ENCODE results near the gene PGAP3. TPM values are rescaled to one million over a fixed set of nuclear protein-coding genes. Genes with fewer than 3 reads are reported as not detected.

PGAP3 gene
- total RNA-seq, 1 experiment from 2014 or later = 21.8 TPM

DNA sequence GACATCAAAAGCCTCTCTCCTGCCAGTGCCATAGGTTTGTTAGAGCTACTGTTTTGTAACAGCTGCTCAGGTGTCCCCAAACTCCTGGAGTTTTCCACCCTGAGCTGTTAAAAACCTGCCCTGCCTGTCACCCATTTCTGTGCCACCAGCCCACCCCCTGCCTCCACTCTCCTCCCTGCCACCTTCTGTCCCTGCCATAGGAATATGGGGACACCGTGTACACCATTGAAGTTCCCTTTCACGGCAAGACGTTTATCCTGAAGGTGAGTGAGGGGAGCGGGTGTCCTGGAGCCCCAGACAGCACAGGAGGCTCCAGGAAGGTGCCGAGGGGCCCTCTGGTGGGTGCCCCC, 27.9 kb downstream of the PGAP3 start:
- CTCF ChIA-PET = interaction anchor here (0.7 kb wide), 1 partner anchor 41 kb away, joined by 3 read pairs; no protein-coding TSS in a partner anchor
- Histone ChIP-seq H3K27ac (ENCODE audit: low read length) (no peak overlapping the region), H3K27me3 (ENCODE audit: control insufficient read depth, insufficient read depth, low read length) (no peaks in the 10 kb centered on the region), H3K9me3 (ENCODE audit: control insufficient read depth, insufficient read depth, low read depth, low read length) (no peaks in the 10 kb centered on the region), H3K36me3 (ENCODE audit: control insufficient read depth, insufficient read depth, low read length) (no peaks in the 10 kb centered on the region), H3K4me1 (ENCODE audit: control insufficient read depth, insufficient read depth, low read length) (peaks cover 20% of the 10 kb centered on the region), H3K4me3 (ENCODE audit: low read depth in 2 of 2, low read length in 2 of 2) (no peak overlapping the region)
- intact Hi-C loops (cut with micrococcal nuclease; ENCODE audit: unreplicated experiment) = no loop called here
- POLR2A ChIA-PET = interaction anchor here (0.6 kb wide), 1 partner anchor 47 kb away, joined by 4 read pairs; no protein-coding TSS in a partner anchor
- in situ Hi-C loops (cut with HindIII; ENCODE audit: low pct_unique_long_range_greater_than_20kb, low sequenced_read_pairs) = no loop called here
- no peak for DNase-seq (ENCODE audit: low read depth, low spot score)
- no peak for ATAC-seq
- TF ChIP-seq, protein P1, sequence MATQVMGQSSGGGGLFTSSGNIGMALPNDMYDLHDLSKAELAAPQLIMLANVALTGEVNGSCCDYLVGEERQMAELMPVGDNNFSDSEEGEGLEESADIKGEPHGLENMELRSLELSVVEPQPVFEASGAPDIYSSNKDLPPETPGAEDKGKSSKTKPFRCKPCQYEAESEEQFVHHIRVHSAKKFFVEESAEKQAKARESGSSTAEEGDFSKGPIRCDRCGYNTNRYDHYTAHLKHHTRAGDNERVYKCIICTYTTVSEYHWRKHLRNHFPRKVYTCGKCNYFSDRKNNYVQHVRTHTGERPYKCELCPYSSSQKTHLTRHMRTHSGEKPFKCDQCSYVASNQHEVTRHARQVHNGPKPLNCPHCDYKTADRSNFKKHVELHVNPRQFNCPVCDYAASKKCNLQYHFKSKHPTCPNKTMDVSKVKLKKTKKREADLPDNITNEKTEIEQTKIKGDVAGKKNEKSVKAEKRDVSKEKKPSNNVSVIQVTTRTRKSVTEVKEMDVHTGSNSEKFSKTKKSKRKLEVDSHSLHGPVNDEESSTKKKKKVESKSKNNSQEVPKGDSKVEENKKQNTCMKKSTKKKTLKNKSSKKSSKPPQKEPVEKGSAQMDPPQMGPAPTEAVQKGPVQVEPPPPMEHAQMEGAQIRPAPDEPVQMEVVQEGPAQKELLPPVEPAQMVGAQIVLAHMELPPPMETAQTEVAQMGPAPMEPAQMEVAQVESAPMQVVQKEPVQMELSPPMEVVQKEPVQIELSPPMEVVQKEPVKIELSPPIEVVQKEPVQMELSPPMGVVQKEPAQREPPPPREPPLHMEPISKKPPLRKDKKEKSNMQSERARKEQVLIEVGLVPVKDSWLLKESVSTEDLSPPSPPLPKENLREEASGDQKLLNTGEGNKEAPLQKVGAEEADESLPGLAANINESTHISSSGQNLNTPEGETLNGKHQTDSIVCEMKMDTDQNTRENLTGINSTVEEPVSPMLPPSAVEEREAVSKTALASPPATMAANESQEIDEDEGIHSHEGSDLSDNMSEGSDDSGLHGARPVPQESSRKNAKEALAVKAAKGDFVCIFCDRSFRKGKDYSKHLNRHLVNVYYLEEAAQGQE (IDR thresholded peaks at IDR 0.05; ENCODE audit: insufficient read depth in 1 of 2, low read depth in 2 of 2, low read length in 1 of 2) = no peak
- no peak for TF ChIP-seq POLR2AphosphoS5 (IDR thresholded peaks at IDR 0.05; ENCODE audit: low read depth, low read length)
- no peak for TF ChIP-seq CTCF (IDR thresholded peaks at IDR 0.05)
- TF ChIP-seq TCF7L2 (IDR thresholded peaks at IDR 0.05; ENCODE audit: low read depth, low read length) = no peak
- TF ChIP-seq SIN3A (IDR thresholded peaks at IDR 0.05; ENCODE audit: borderline replicate concordance, insufficient read depth, low read depth, low read length) = no peak
- BruUV-seq (replicated peaks) = no TSS peak

- H3K4me1 ChIP-seq (ENCODE audit: control insufficient read depth, insufficient read depth, low read length) = peaks cover 15% of the 10 kb centered on the region
- no peaks in the 10 kb centered on the region for H3K27me3 ChIP-seq (ENCODE audit: control insufficient read depth, insufficient read depth, low read length)
- no peak overlapping the region for H3K4me3 ChIP-seq (ENCODE audit: low read depth in 2 of 2, low read length in 2 of 2)
- ChIA-PET CTCF (interaction anchor here (0.7 kb wide), 1 partner anchor 40 kb away, joined by 3 read pairs; no protein-coding TSS in a partner anchor), POLR2A (interaction anchor here (0.6 kb wide), 1 partner anchor 46 kb away, joined by 4 read pairs; no protein-coding TSS in a partner anchor)
- intact Hi-C loops (cut with micrococcal nuclease; ENCODE audit: unreplicated experiment) (no loop called here), in situ Hi-C loops (cut with HindIII; ENCODE audit: low pct_unique_long_range_greater_than_20kb, low sequenced_read_pairs) (no loop called here)
- no TSS peak for BruUV-seq (replicated peaks)
- H3K27ac ChIP-seq (ENCODE audit: low read length) = no peak overlapping the region
- TF ChIP-seq, protein P1 (IDR thresholded peaks at IDR 0.05; ENCODE audit: insufficient read depth in 1 of 2, low read depth in 2 of 2, low read length in 1 of 2) = no peak
- TF ChIP-seq CTCF (IDR thresholded peaks at IDR 0.05) = no peak
- TF ChIP-seq TCF7L2 (IDR thresholded peaks at IDR 0.05; ENCODE audit: low read depth, low read length) = no peak
- no peak for TF ChIP-seq SIN3A (IDR thresholded peaks at IDR 0.05; ENCODE audit: borderline replicate concordance, insufficient read depth, low read depth, low read length)
- no peak for TF ChIP-seq POLR2AphosphoS5 (IDR thresholded peaks at IDR 0.05; ENCODE audit: low read depth, low read length)
- DNase-seq (ENCODE audit: low read depth, low spot score) (no peak), ATAC-seq (no peak)
- no peaks in the 10 kb centered on the region for H3K36me3 ChIP-seq (ENCODE audit: control insufficient read depth, insufficient read depth, low read length)
- H3K9me3 ChIP-seq (ENCODE audit: control insufficient read depth, insufficient read depth, low read depth, low read length) = no peaks in the 10 kb centered on the region
Observed at GRCh38 chr17:39659279-39660010, 28.4 kb downstream of the PGAP3 start.
